IMR-90 (cell line): ENCODE data around the gene CNNM3. TPM values are rescaled to one million over a fixed set of nuclear protein-coding genes. Genes with fewer than 3 reads are reported as not detected.

ENCODE experiments used
- ATAC-seq: fragments of 200-7000 bp; cut with Tn5 transposase; 2 replicates; pipeline ENCODE4 v1.9.1; 2020; ENCODE audit warnings: low read depth, mild to moderate bottlenecking, moderate library complexity
- BruUV-seq: library from RNA; stranded (reverse); fragments of 400-500 nt; replicated peaks from 2 replicates; lab custom pipeline; 2021; lab: Mats Ljungman, UMichigan
- CTCF ChIA-PET: fragments of 300-600 bp; formaldehyde crosslinking; extraction: SDS; loops from one replicate; lab custom pipeline; 2021; ENCODE audit warnings: antibody characterized with exemption; lab: Yijun Ruan, JAX
- POLR2A ChIA-PET: fragments of 300-600 bp; sonication (Branson Sonifier 250); formaldehyde crosslinking; loops from one replicate; lab custom pipeline; 2022; ENCODE audit warnings: antibody characterized with exemption; ENCODE audit not compliant: unreplicated experiment; lab: Charles Lee
- DNase-seq: peaks from one replicate; pipeline ENCODE4 v3.0.0; 2013
- H2AFZ ChIP-seq: replicated peaks from 2 replicates; pipeline ENCODE3; 2013; ENCODE audit warnings: low read length, mild to moderate bottlenecking; ENCODE audit not compliant: poor library complexity
- H2AK5ac ChIP-seq: 2 replicates; pipeline ENCODE4 v1.6.1; 2013; ENCODE audit warnings: low read depth, low read length, inconsistent platforms
- H2AK9ac ChIP-seq: replicated peaks from 2 replicates; pipeline ENCODE3; 2013; ENCODE audit warnings: mild to moderate bottlenecking, low read depth, low read length, moderate library complexity; ENCODE audit not compliant: poor library complexity
- H2BK120ac ChIP-seq: 2 replicates; pipeline ENCODE4 v1.6.1; 2013; ENCODE audit warnings: low read depth, low read length, inconsistent platforms
- H2BK15ac ChIP-seq: 3 replicates; pipeline ENCODE4 v1.6.1; 2013; ENCODE audit warnings: low read depth, low read length, inconsistent platforms
- H2BK20ac ChIP-seq: 2 replicates; pipeline ENCODE4 v1.6.1; 2013; ENCODE audit warnings: low read depth, mild to moderate bottlenecking, inconsistent platforms, low read length, moderate library complexity
- H2BK5ac ChIP-seq: 2 replicates; pipeline ENCODE4 v1.6.1; 2013; ENCODE audit warnings: mild to moderate bottlenecking, low read depth, low read length, inconsistent platforms; ENCODE audit not compliant: poor library complexity, severe bottlenecking
- H3K14ac ChIP-seq: replicated peaks from 2 replicates; pipeline ENCODE4 v1.6.1; 2013; ENCODE audit warnings: low read depth, low read length, inconsistent platforms
- H3K18ac ChIP-seq: 2 replicates; pipeline ENCODE4 v1.6.1; 2013; ENCODE audit warnings: low read depth, low read length, control low read depth
- H3K23ac ChIP-seq: 2 replicates; pipeline ENCODE4 v1.6.1; 2013; ENCODE audit warnings: low read depth, low read length, inconsistent platforms
- H3K27ac ChIP-seq: 2 replicates; pipeline ENCODE4 v1.5.1; 2013; ENCODE audit warnings: mild to moderate bottlenecking, control low read depth, low read length; ENCODE audit not compliant: insufficient read depth
- H3K27me3 ChIP-seq: 2 replicates; pipeline ENCODE4 v1.6.1; 2013; ENCODE audit warnings: low read length; ENCODE audit not compliant: control insufficient read depth, insufficient read depth
- H3K36me3 ChIP-seq: 2 replicates; pipeline ENCODE4 v1.6.1; 2013; ENCODE audit warnings: low read length, mixed read lengths; ENCODE audit not compliant: control insufficient read depth, insufficient read depth
- H3K4ac ChIP-seq: 2 replicates; pipeline ENCODE4 v1.6.1; 2013; ENCODE audit warnings: low read depth, low read length, inconsistent platforms
- H3K4me1 ChIP-seq: 2 replicates; pipeline ENCODE4 v1.6.1; 2013; ENCODE audit warnings: low read length, mixed read lengths; ENCODE audit not compliant: control insufficient read depth, insufficient read depth
- H3K4me2 ChIP-seq: 2 replicates; pipeline ENCODE4 v1.6.1; 2013; ENCODE audit warnings: low read depth, mild to moderate bottlenecking, control low read depth, low read length, moderate library complexity
- H3K4me3 ChIP-seq: 2 replicates; pipeline ENCODE4 v1.5.1; 2013; ENCODE audit warnings: low read depth, mild to moderate bottlenecking, control low read depth, low read length, moderate library complexity; ENCODE audit not compliant: insufficient read depth
- H3K56ac ChIP-seq: 2 replicates; pipeline ENCODE4 v1.6.1; 2013; ENCODE audit warnings: low read length, inconsistent platforms; ENCODE audit not compliant: insufficient read depth; ENCODE audit errors: extremely low read depth
- H3K79me1 ChIP-seq, 2 experiments: 2 replicates each; pipeline ENCODE4 v1.6.1; 2013; ENCODE audit warnings: low read length in 2 of 2, inconsistent platforms in 1 of 2, low read depth in 1 of 2
- H3K9ac ChIP-seq: 2 replicates; pipeline ENCODE4 v1.6.1; 2013; ENCODE audit warnings: low read depth, low read length, control low read depth
- H3K9me1 ChIP-seq: 2 replicates; pipeline ENCODE4 v1.6.1; 2013; ENCODE audit warnings: low read length, inconsistent platforms; ENCODE audit not compliant: insufficient read depth
- H3K9me3 ChIP-seq: 2 replicates; pipeline ENCODE4 v1.6.1; 2013; ENCODE audit warnings: low read length; ENCODE audit not compliant: control insufficient read depth, insufficient read depth
- H4K20me1 ChIP-seq: 2 replicates; pipeline ENCODE4 v1.6.1; 2013; ENCODE audit warnings: low read length, inconsistent platforms; ENCODE audit not compliant: insufficient read depth
- H4K5ac ChIP-seq: 2 replicates; pipeline ENCODE4 v1.6.1; 2013; ENCODE audit warnings: mild to moderate bottlenecking, low read depth, low read length, control low read depth
- H4K8ac ChIP-seq, 2 experiments: 2 replicates each; pipeline ENCODE4 v1.6.1; 2013; ENCODE audit warnings: low read depth in 2 of 2, low read length in 2 of 2, control low read depth in 1 of 2, inconsistent platforms in 1 of 2
- H4K91ac ChIP-seq: 2 replicates; pipeline ENCODE4 v1.6.1; 2013; ENCODE audit warnings: low read depth, low read length, inconsistent platforms; ENCODE audit not compliant: insufficient read depth
- BHLHE40 ChIP-seq: fragments of 150-350 bp; IDR thresholded peaks from 2 replicates; pipeline ENCODE4 v1.6.1; 2016; ENCODE audit warnings: mild to moderate bottlenecking, low read depth, low read length
- CEBPB ChIP-seq: IDR thresholded peaks from 2 replicates; pipeline ENCODE4 v1.6.1; 2012; ENCODE audit warnings: low read depth, low read length, improper control_type of control experiment
- CHD1 ChIP-seq: IDR thresholded peaks from 2 replicates; pipeline ENCODE4 v1.6.1; 2012; ENCODE audit warnings: low read depth, low read length, improper control_type of control experiment
- CTCF ChIP-seq: conservative IDR thresholded peaks from 2 replicates; pipeline ENCODE4 v1.5.1; 2012; ENCODE audit warnings: mild to moderate bottlenecking, low read depth, low read length, improper control_type of control experiment
- ELK1 ChIP-seq: fragments of 150-350 bp; IDR thresholded peaks from 2 replicates; pipeline ENCODE4 v1.6.1; 2016; ENCODE audit warnings: low read depth, mild to moderate bottlenecking, low read length, moderate library complexity, borderline replicate concordance
- FOS ChIP-seq: fragments of 150-350 bp; IDR thresholded peaks from 2 replicates; pipeline ENCODE4 v1.6.1; 2016; ENCODE audit warnings: low read depth, low read length
- NFE2L2 ChIP-seq: fragments of 150-350 bp; IDR thresholded peaks from 2 replicates; pipeline ENCODE4 v1.6.1; 2016; ENCODE audit warnings: low read depth, mild to moderate bottlenecking, low read length
- RAD21 ChIP-seq: IDR thresholded peaks from 2 replicates; pipeline ENCODE4 v1.6.1; 2012; ENCODE audit warnings: low read length, improper control_type of control experiment
- RCOR1 ChIP-seq: IDR thresholded peaks from 2 replicates; pipeline ENCODE4 v1.6.1; 2012; ENCODE audit warnings: mild to moderate bottlenecking, low read length, improper control_type of control experiment; ENCODE audit not compliant: insufficient replicate concordance
- RFX5 ChIP-seq: IDR thresholded peaks from 2 replicates; pipeline ENCODE4 v1.8.0; 2012; ENCODE audit warnings: low read depth, mild to moderate bottlenecking, low read length, moderate library complexity
- SMC3 ChIP-seq: fragments of 150-350 bp; IDR thresholded peaks from 2 replicates; pipeline ENCODE4 v1.6.1; 2016; ENCODE audit warnings: low read depth, mild to moderate bottlenecking, antibody characterized with exemption, low read length, moderate library complexity
- USF2 ChIP-seq: fragments of 150-350 bp; IDR thresholded peaks from 2 replicates; pipeline ENCODE4 v1.6.1; 2017; ENCODE audit warnings: mild to moderate bottlenecking, antibody characterized with exemption, low read length, low read depth
- WGBS, 2 experiments: methylation state at CpG; one replicate each; pipeline versions ENCODE4 v1.1.5 to v1.1.7; 2013; ENCODE audit warnings: missing lambda C conversion rate in 2 of 2; ENCODE audit not compliant: insufficient read length in 1 of 2; ENCODE audit errors: extremely low coverage in 2 of 2; 5-methylcytosine and 5-hydroxymethylcytosine counted together
- dilution Hi-C: fragments of 300-500 bp; cut with HindIII; formaldehyde crosslinking; loops from one replicate; pipeline ENCODE4 v1.14.3; 2018; ENCODE audit warnings: low sequenced_read_pairs; ENCODE audit not compliant: unreplicated experiment
- in situ Hi-C: fragments of 300-500 bp; cut with MboI; formaldehyde crosslinking; loops from 3 replicates; pipeline ENCODE4 v1.14.3; 2019; ENCODE audit warnings: low sequenced_read_pairs, inconsistent platforms, mixed read lengths
- intact Hi-C: fragments of 100-400 bp; cut with micrococcal nuclease; formaldehyde crosslinking; loops from 2 replicates; pipeline ENCODE4 v1.10.0; 2022
- polyA plus RNA-seq, 3 experiments: library from polyadenylated mRNA; depleted of rRNA; stranded (reverse); fragments of >200 nt; gene quantifications; 2 replicates each; pipeline ENCODE4 v1.2.3, GENCODE V29; 2012; ENCODE audit warnings: low replicate concordance in 1 of 3
- total RNA-seq: library from RNA; depleted of rRNA; stranded (reverse); fragments of >200 nt; gene quantifications from 2 replicates; pipeline ENCODE4 v1.2.3, GENCODE V29; 2012

Gene CNNM3
- total and polyA plus RNA-seq, 2 of the 4 experiments (the other 2 are of a cell fraction), result 2.3 to 6.1 TPM

- no peak overlapping the region for H2BK15ac ChIP-seq
- H4K5ac ChIP-seq, result no peak overlapping the region
- no TSS peak for BruUV-seq
- no peak for ATAC-seq
- no peaks in the 10 kb centered on the region for H3K27me3 ChIP-seq
- in situ Hi-C loops, result no loop called here
- CTCF ChIA-PET, result no interaction called here
- no peak overlapping the region for H2AFZ ChIP-seq
- no peaks in the 10 kb centered on the region for H3K9me3 ChIP-seq
- H3K4me3 ChIP-seq, result no peak overlapping the region
- no peaks in the 10 kb centered on the region for H3K79me1 ChIP-seq
- H2BK20ac ChIP-seq, result no peak overlapping the region
- no peak overlapping the region for H3K4ac ChIP-seq
- no peaks in the 10 kb centered on the region; the same call in 1 of the 2 replicates for H4K20me1 ChIP-seq
- no peak for TF ChIP-seq NFE2L2
- TF ChIP-seq SMC3, result no peak
- no peak for TF ChIP-seq RAD21
- no peak for TF ChIP-seq RCOR1
- no peak for TF ChIP-seq BHLHE40
- no peak for TF ChIP-seq CTCF
- TF ChIP-seq CHD1, result no peak
- TF ChIP-seq RFX5, result no peak
- no peak for TF ChIP-seq CEBPB
- no peak for TF ChIP-seq USF2
- TF ChIP-seq ELK1, result no peak
- no peak for TF ChIP-seq FOS
- H2BK120ac ChIP-seq, result no peak overlapping the region
- no peaks in the 10 kb centered on the region for H3K4me1 ChIP-seq
- H3K23ac ChIP-seq, result no peak overlapping the region
- no peak overlapping the region for H2BK5ac ChIP-seq
- POLR2A ChIA-PET, result no interaction called here
- no peak overlapping the region for H2AK9ac ChIP-seq
- intact Hi-C loops, result no loop called here
- 75% methylated on average over 5 of the region's 7 CpGs; no CpG with 5 or more reads in 1 of the 2 experiments for WGBS, 2 experiments
- H2AK5ac ChIP-seq, result no peak overlapping the region
- no peak for DNase-seq
- H3K14ac ChIP-seq, result no peak overlapping the region
- peaks cover 7% of the 10 kb centered on the region for H3K36me3 ChIP-seq
- dilution Hi-C loops, result no loop called here
- no peak overlapping the region for H3K27ac ChIP-seq
- no peak overlapping the region for H3K18ac ChIP-seq
- no peaks in the 10 kb centered on the region for H3K9me1 ChIP-seq
- no peak overlapping the region for H3K9ac ChIP-seq
- no peak overlapping the region for H3K56ac ChIP-seq
- H4K91ac ChIP-seq, result no peak overlapping the region
- no peak overlapping the region for H3K4me2 ChIP-seq
- H4K8ac ChIP-seq, result no peak overlapping the region
These were observed 26.5 kb downstream of the CNNM3 start for GRCh38 chr2:96842600-96842999.
